ENCODE results near the gene ZSWIM3.

- TF ChIP-seq, protein P1, sequence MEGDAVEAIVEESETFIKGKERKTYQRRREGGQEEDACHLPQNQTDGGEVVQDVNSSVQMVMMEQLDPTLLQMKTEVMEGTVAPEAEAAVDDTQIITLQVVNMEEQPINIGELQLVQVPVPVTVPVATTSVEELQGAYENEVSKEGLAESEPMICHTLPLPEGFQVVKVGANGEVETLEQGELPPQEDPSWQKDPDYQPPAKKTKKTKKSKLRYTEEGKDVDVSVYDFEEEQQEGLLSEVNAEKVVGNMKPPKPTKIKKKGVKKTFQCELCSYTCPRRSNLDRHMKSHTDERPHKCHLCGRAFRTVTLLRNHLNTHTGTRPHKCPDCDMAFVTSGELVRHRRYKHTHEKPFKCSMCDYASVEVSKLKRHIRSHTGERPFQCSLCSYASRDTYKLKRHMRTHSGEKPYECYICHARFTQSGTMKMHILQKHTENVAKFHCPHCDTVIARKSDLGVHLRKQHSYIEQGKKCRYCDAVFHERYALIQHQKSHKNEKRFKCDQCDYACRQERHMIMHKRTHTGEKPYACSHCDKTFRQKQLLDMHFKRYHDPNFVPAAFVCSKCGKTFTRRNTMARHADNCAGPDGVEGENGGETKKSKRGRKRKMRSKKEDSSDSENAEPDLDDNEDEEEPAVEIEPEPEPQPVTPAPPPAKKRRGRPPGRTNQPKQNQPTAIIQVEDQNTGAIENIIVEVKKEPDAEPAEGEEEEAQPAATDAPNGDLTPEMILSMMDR (conservative IDR thresholded peaks at IDR 0.05; ENCODE audit: low read depth, low read length), result no peak
- no peak for TF ChIP-seq EZH2 (IDR thresholded peaks at IDR 0.05; ENCODE audit: low read length, unreplicated experiment)
These were observed 12.0 kb upstream of the ZSWIM3 start for GRCh38 chr20:45845452-45845851.
